Activated naive CD4-positive, alpha-beta T cell treated with anti-CD3 and anti-CD28 coated beads, Interleukin-2, amount 50 U/mL, for 72 hours (primary cell): ENCODE data around the gene SIAH2. TPM values are rescaled to one million over a fixed set of nuclear protein-coding genes. Genes with fewer than 3 reads are reported as not detected.

Source experiments
- ATAC-seq, 2 donors: fragments of 150-1000 bp; cut with Tn5 transposase; 2 replicates each; pipeline ENCODE4 v1.10.0; 2021; ENCODE audit warnings: mild to moderate bottlenecking in 2 of 2, moderate library complexity in 2 of 2
- DNase-seq, 2 donors: peaks; one replicate each; pipeline ENCODE4 v3.0.0; 2021 to 2022; ENCODE audit warnings: low spot score in 2 of 2
- H3K27ac Mint-ChIP-seq, 2 donors: one replicate each; pipeline ENCODE4 v1.8.0; 2022; ENCODE audit warnings: mild to moderate bottlenecking in 2 of 2, mixed read lengths in 2 of 2
- H3K36me3 Mint-ChIP-seq, 2 donors: one replicate each; pipeline ENCODE4 v1.8.0; 2022; ENCODE audit warnings: mixed read lengths in 2 of 2
- H3K9me3 Mint-ChIP-seq, 2 donors: one replicate each; pipeline ENCODE4 v1.8.0; 2022; ENCODE audit warnings: mixed read lengths in 2 of 2
- total RNA-seq, 2 donors: library from RNA; stranded (reverse); gene quantifications; one replicate each; pipeline ENCODE4 v1.2.3, GENCODE V29; 2022

Gene SIAH2
- total RNA-seq, 2 donors from 2014 or later = 68.3 to 74.7 TPM

DNA sequence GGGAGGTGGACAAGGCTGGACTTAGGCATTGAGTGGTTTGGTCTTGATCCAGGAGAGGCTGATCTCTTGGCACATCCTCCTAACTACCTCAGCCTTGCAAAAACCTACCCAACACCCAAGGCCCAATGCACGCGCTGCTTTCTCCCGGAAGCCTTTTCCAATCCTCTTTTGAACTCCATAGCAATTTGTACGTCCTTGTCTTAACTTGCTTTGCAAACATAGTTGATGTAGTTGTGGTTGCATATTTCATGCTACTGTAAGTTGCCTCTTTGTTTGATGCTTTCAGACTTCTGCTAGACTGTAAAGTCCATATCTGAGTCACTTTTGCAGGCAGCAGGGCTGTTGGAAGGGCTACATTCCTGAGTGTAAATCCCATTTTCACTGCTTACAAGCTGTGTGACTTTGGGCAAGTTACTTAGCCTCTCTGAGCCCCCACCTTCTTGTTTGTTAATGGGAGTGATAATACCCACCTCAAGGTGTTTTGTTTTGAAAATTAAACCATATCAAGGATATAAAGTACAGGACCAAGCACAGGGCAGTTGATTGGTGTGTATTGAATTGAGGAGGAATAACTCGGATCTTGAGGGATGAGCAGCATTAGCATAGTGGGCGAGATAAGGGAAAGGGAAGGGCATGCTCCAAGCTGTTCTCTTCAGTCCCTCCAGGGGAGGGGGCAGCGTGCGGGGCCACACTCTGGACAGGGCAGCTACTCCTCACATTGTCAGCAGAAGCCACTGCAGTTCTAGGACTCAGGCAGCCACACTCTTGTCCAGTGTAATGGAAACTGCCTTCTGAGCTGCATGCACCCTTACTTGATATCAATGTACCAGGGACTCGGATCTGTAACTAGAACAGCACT is 28.8 kb downstream of the SIAH2 start:
- DNase-seq = no peak
- Mint-ChIP-seq H3K27ac (no peak overlapping the region), H3K9me3 (no peaks in the 10 kb centered on the region), H3K36me3 (peaks cover 0 to 21% of the 10 kb centered on the region in 2 donors)
- no peak for ATAC-seq

DNA sequence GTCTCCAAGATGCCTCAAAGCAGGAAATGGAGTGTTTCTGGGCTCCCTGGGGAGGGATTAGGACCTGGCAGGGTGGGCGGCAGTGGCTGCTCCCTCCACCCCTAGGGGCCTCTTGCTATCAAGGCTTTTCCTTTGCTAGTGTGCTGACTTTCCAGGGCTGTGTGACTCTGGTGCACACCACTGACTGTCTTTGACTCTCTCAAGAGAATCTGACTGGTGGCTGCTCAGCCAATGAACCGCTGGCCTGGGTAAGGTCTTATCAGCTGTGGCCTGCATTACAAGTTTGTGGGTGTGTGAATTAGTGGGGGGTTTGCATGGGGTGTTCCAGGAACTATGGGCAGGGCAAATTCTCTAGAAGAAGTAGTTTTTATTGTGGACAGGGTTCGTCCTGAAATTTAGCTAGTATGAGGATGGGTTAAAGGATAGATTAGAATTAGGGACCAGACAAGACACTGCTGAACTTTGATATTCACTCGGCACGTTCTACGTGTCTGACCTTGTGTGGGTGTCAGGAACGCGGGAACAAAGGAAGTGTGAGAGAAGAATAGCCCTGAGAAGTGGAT is 29.5 kb downstream of the SIAH2 start:
- DNase-seq = no peak
- Mint-ChIP-seq H3K9me3 (no peaks in the 10 kb centered on the region), H3K27ac (no peak overlapping the region), H3K36me3 (peaks cover 0 to 21% of the 10 kb centered on the region in 2 donors)
- ATAC-seq = no peak

DNA sequence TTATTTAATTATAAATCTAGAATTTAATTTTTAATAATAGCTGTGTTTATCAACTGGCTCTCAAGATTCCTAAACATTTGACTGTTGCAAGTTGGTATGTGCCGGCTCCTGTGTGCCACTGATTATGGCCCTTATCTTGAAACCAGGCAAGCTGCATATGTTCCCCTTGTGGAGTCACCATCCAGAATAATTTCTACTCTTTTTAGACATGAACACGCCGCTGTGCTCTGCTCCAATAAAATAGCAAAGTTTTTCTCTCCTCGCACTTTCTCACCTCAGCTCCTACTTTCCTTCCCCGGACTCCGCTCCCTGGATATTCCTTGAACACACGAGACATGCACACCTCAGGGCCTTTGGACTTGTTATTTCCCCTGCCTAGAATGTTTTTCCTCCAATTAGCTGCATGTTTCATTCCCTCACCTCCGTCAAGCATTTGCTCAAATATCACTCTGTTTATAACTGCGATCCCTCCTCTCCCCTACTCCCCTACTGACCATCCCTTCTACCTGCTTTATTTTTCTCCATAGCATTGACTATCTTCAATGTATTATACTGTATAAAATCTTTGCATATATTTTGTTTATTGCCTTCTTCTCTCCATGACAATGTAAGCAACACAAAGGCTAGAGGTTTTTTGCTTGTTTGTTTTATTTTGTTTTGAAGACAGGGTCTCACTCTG is 33.1 kb downstream of the SIAH2 start:
- Mint-ChIP-seq H3K36me3 (peaks cover 0 to 4% of the 10 kb centered on the region in 2 donors), H3K27ac (no peak overlapping the region), H3K9me3 (no peaks in the 10 kb centered on the region)
- ATAC-seq = no peak
- DNase-seq = no peak

DNA sequence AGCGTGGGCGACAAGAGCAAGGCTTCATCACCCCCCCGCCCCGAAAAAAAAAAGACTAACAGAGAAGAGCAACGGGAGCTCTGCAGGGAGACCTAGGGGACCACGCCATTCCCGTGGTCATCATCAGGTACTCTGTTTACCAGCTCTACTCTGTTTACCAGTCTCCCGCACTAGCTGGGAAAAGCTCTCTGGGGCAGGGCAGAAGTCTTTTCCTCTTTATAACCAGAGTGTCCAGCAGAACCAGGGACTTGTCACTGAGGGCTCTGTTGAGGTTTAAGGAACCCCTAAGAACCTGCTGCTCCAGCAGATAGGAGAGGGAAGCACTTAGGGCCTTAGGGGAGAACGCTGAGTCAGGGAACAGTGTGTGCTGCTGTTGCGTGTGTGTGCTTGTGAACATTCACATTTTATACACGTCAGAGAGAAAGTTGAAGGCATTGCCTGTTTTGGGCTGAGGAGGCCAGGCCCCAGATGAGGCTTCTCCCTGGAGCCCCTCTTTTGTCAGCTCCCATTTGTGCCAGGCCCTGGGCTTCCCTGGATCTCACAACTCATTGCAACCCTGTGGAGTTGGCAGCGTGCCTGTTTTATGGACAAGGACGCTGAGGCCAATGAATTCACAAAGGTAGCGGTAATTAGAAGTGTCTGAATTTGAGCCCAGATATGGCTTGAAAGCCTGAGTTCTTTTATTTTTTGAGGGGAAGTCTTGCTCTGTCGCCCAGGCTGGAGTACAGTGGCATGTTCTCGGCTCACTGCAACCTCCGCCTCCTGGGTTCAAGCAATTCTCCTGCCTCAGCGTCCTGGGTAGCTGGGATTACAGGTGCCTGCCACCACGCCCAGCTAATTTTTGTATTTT is 35.1 kb downstream of the SIAH2 start:
- Mint-ChIP-seq H3K36me3 (peaks cover 0 to 4% of the 10 kb centered on the region in 2 donors), H3K9me3 (no peaks in the 10 kb centered on the region), H3K27ac (no peak overlapping the region)
- ATAC-seq (no peak), DNase-seq (no peak)

DNA sequence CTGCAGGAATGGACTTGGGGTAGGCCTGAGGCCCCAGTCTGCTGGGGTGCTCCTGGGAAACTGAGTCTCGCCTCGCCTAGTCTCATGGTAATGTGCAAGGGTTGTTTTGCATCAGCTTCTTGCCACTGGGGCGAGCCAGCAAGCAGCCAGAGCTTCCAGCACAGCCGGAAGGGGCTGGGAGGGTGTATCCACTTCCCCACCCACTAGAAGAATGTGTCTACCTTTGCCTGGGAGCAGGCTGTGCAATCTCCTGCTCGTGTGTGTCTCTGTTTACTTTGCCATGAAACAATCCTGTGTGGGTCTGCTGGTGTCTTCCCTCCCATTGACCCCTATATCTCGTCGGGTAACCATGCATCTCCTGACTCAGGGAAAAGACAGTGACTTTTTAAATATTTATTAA is 37.4 kb downstream of the SIAH2 start:
- Mint-ChIP-seq H3K27ac (peak overlapping the region in 1 of 2 donors; percentile 14), H3K36me3 (no peaks in the 10 kb centered on the region), H3K9me3 (no peaks in the 10 kb centered on the region)
- ATAC-seq = no peak
- DNase-seq = no peak

DNA sequence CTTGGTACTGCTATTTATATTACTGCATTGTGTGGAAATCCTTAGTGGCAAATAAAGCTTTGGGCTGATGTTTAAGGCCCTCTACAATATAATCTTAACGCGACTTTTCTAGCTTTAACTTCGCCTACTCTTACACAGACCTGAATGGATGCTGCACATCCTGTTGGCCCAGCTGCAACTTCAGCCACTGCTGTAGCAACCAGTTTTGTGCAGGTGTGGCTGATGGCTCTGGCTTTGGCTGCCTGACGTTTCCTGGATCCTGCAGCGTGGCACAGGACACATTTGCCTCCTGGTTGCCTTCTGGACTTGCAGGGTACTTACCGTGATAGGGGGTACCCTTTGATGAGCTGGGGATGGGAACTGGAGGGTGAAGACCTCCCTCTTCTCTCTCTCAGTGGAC is 39.0 kb downstream of the SIAH2 start:
- Mint-ChIP-seq H3K36me3 (no peaks in the 10 kb centered on the region), H3K9me3 (no peaks in the 10 kb centered on the region), H3K27ac (peak overlapping the region in 1 of 2 donors; percentile 56)
- no peak for DNase-seq
- no peak for ATAC-seq

DNA sequence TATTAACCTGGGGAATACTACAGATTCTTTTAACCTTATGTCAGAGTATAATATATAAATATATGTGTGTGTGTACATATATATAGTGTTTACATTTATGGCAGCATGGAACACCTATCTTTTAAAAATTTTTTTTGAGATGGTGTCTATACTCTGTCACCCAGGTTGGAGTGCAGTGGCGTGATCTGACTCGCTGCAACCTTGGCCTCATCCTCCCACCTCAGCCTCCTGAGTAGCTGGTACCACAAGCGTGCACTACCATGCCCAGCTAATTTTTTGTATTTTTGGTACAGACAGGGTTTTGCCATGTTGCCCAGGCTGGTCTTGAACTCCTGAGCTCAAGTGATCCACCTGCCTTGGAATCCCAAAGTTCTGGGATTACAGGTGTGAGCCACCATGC is 40.7 kb downstream of the SIAH2 start:
- DNase-seq = no peak
- no peaks in the 10 kb centered on the region for H3K9me3 Mint-ChIP-seq
- no peaks in the 10 kb centered on the region for H3K36me3 Mint-ChIP-seq
- ATAC-seq = peak; percentile 39 to 46
- H3K27ac Mint-ChIP-seq = peak overlapping the region in 1 of 2 donors; percentile 69

DNA sequence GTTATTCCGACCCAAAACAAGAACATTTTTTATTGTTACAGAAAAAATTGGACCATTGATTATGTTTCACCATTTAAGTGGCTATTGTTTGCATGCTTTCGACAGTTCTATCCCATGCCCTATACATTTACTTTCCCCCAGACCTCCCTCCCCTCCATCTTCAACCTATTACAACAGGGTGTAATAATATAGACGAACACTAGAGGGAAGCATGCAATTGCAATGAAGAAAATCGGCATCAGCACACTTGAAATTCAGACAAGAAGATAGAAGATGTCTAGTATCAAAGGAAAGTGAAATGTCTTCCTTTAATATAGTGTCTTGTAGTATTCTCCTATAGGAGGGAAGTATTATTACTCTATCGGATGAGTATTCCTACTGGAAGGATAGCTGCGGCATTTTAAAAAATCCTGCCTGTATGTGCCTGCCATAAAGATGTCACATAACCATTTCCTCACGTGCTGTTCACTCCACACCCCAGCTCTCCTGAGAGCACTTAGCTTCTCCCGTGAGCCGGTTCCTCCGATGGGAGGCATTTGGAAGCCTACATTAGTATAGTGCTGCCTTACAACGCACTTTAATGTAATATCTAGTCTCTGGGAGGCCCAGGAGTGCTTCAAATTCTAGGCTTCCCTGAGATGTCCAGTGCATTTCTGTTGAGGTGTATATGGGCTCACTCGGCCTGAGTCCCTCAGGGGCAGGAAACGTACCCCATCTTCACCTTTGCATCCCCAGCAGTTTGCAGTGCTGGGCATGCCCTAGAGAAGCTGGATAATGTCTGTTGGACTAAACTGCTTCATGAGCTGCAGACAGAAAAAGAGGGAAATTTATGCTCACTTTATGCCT is 41.5 kb downstream of the SIAH2 start:
- Mint-ChIP-seq H3K36me3 (no peaks in the 10 kb centered on the region), H3K9me3 (no peaks in the 10 kb centered on the region), H3K27ac (no peak overlapping the region)
- DNase-seq = no peak
- ATAC-seq = peak; percentile 60 to 62

DNA sequence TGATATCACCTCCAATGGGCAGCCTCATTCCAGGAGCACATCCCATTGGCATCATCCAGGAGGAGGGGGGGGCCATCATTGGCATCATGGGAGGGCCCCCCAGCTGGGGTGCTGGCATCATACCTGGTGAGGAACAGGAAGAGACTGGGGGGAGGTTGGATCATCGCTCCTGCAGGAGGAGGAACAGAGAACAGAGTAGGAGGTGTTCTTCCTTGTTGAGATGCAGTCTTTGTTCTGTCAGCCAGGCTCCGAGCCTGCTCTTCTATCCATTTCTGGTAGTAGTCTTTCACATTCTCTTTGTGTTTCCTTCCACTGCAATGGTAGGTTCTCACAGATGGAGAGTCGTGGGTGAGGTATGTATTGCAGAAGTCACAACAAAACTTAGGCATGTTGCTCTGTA is 42.5 kb downstream of the SIAH2 start:
- Mint-ChIP-seq H3K36me3 (peaks cover under 1 to 4% of the 10 kb centered on the region in 2 donors), H3K27ac (peak overlapping the region in 1 of 2 donors; percentile 66), H3K9me3 (peaks cover 0 to under 1% of the 10 kb centered on the region in 2 donors)
- DNase-seq = no peak
- no peak for ATAC-seq

DNA sequence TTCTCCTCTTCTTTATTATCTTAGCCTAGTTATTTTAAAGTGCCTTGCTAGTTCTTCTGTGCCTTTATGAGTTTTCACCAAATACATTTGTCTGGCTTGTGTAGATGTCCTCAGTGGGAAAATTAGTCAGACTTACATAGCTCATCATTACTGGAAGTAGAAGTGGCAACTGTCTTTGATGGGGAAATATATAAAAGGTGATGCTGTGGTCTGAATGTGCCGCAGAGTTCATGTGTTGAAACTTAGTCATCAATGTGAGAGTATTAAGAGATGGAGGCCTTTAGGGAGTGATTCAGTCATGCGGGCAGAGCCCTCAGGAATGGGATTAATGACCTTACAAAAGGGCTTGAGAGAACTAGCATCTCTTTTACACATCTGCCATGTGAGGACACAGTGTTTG is 52.9 kb downstream of the SIAH2 start:
- Mint-ChIP-seq H3K27ac (peak overlapping the region; percentile 7 to 66), H3K36me3 (peaks cover 38 to 75% of the 10 kb centered on the region in 2 donors), H3K9me3 (peaks cover 16 to 47% of the 10 kb centered on the region in 2 donors)
- DNase-seq (no peak), ATAC-seq (peak; percentile 96 to 99)

DNA sequence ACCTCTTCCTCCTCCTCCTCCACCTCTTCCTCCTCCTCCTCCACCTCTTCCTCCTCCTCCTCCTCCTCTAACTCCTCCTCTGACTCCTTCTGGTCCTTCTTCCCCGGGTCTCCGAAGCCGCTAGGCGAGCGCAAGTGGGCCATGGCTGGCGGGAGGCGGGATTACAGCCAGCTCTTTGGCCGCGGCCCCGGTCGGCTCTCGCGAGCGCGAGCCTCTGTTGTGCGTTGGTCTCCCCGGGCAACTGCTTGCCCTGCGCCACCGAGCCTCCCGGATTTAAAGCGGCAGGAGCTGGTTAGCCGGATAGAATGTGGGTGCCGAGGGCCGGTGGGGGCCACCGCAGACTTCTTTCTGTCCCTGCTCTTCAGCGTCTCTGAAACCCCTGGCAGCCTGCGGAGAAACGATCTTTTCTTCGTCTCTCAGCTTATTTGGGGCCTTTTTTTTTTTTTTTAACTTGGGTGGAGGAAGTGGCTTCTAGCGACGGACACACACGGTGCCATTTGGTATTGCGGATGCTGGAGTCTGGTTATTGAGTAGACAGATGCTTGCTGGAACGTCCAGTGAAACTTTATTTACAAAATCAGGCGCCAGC is 59.1 kb downstream of the SIAH2 start, which contains the start of gene ERICH6:
Gene ERICH6 (minus strand): TSS at position 165 of the 589 bp plus-strand sequence. CDS start 22 bp downstream, at position 143.
- DNase-seq = peak; percentile 84 to 89
- ATAC-seq = peak; percentile 97 to 98
- Mint-ChIP-seq H3K9me3 (peaks cover 0 to 11% of the 10 kb centered on the region in 2 donors), H3K36me3 (peaks cover 5 to 22% of the 10 kb centered on the region in 2 donors), H3K27ac (peak within 1 kb of the TSS; percentile 94 to 99)

DNA sequence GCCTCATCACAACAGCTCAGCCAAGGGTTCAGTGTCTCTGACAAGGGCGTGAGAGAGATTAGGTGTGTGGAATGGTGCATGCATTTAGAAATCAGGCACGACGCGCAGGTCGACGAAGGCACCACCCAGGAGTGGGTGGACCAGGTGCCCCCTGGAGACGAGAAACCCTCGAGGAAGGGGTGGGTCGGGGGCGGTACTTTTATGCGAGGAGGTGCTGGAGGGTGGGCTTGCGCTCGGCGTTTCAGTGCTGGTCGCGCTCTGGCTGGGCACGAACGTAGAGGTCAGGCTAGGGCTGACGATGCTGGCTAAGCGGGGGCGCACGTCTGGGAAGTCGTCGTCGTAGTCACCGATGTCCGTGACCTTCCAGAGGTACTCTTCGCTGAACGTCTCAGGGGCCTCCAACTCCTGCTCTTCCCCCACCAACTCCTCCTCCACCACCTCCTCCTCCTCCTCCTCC is 59.6 kb downstream of the SIAH2 start:
- no peak for DNase-seq
- peaks cover 0 to 6% of the 10 kb centered on the region in 2 donors for H3K9me3 Mint-ChIP-seq
- H3K27ac Mint-ChIP-seq = peak overlapping the region; percentile 94 to 99
- peak in 1 of 2 donors; percentile 61 for ATAC-seq
- H3K36me3 Mint-ChIP-seq = peaks cover 0 to 17% of the 10 kb centered on the region in 2 donors

DNA sequence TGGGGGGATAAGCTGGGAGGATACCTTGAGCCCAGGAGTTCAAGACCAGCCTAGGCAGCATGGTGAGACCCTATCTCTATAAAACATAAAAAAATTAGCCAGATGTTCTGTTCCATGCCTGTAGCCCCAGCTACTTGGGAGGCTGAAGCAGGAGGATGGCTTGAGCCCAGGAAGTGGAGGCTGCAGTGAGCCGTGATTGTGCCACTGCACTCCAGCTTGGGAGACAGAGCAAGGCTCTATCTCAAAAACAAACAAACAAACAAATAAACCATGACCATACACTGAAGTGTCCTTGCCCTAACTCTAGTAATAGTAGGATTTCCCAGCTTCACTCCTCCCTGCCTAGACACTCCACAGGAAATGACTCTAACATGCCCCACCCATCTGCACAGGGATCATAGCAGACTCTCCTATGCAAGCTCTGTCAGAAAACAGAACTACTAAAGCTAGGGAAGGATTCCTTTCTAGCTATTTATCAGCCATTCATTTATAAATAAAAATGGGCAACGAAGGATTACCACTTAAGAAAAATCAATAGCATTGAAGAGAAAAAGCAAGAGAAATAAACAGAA is 63.8 kb downstream of the SIAH2 start:
- no peaks in the 10 kb centered on the region for H3K9me3 Mint-ChIP-seq
- H3K27ac Mint-ChIP-seq = no peak overlapping the region
- no peak for DNase-seq
- no peak for ATAC-seq
- no peaks in the 10 kb centered on the region for H3K36me3 Mint-ChIP-seq

DNA sequence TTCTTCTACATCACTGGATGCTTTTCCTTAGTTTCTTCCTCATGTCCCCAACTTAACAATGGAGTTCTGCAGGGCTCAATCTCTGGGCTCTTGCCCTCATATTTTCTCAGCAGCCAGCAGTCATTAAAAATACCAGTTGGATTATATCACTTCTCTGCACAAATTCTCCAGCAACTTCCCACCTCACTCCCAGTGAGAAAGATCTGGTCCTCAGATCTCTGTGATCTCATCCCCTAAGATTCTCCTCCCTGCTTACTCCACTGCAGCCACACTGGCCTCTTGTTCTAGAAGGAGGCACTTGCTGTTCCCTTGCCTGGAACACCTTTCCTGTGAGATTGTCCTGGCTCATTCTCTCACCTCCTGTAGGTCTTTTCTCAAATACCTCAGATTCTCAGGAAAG is 65.3 kb downstream of the SIAH2 start:
- H3K9me3 Mint-ChIP-seq = peaks cover 0 to 4% of the 10 kb centered on the region in 2 donors
- H3K27ac Mint-ChIP-seq = no peak overlapping the region
- ATAC-seq (no peak), DNase-seq (no peak)
- H3K36me3 Mint-ChIP-seq = no peaks in the 10 kb centered on the region
